Measurements from ENCODE around the gene HYDIN.
"Not testable (repeated sequence)": the region's sequence is repeated elsewhere in the genome, so short reads cannot be mapped to it uniquely, and the experiment has no call there.

HYDIN gene

GRCh38 chr16:71105881-71106280 lies 124.6 kb downstream of the HYDIN start:
- not testable (repeated sequence) for DNase-seq (ENCODE audit: low read depth)

GRCh38 chr16:71083573-71083972 lies 146.9 kb downstream of the HYDIN start:
- DNase-seq (ENCODE audit: low read depth): not testable (repeated sequence)

DNA sequence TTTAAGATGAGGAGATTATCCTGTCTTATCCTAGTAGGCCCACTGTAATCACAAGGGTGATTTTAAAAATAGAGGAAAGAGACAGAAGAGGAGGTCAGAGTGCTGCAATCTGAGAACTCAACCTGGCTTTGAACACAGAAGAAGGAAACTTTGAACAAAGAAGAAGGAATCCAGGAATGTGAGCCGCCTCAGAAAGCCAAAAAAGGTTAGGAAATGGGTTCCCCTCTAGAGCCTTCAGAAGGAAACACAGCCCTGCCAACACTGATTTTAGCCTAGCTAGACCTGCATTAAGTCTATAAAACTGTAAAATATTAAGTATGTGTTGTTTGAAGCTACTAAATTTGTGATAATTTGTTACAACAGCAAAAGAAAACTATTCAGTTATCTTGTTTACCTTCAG lies 149.7 kb downstream of the HYDIN start:
- DNase-seq (ENCODE audit: low read depth): not testable (repeated sequence)

- DNase-seq (ENCODE audit: low read depth): not testable (repeated sequence)
Observed at GRCh38 chr16:71080262-71080661, 150.3 kb downstream of the HYDIN start.

DNA sequence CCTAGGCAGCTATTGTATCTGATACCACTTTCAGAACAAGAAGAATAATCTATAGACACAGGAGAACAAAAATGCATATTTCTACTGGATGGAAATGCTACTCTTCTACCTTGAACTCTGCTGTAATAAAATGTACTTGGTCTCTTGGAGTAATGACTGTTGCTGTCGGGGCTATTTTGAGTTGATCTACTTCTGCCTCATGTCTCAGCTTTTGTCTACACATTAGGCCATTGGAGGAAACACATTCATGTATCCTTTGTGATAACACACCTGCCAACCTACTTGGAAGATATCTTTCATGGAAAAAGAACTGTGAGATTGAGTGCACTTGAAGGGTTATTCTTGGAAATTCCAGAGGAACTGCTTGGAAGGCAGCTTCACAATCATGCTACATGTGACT lies 159.9 kb downstream of the HYDIN start:
- DNase-seq (ENCODE audit: low read depth): not testable (repeated sequence)

DNA sequence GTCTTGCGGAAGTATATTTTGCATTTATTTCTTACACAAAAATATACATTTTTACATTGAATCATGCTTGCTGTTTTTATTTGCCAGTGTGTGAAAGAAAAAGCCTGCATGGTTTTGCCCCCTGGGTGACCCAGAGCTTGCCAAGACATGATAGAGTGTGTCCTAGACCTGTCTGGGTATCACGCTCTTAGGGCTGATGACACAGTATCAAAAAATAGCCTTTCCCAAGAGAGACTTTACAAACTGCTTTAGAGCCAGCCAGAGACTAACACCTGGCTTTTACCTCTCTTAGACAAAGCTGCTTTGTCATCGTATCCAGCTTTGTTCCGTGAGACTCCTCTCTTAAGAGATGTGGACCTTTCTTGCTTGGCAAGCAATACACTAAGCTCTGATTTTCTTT lies 160.7 kb downstream of the HYDIN start:
- DNase-seq (ENCODE audit: low read depth): not testable (repeated sequence)

DNA sequence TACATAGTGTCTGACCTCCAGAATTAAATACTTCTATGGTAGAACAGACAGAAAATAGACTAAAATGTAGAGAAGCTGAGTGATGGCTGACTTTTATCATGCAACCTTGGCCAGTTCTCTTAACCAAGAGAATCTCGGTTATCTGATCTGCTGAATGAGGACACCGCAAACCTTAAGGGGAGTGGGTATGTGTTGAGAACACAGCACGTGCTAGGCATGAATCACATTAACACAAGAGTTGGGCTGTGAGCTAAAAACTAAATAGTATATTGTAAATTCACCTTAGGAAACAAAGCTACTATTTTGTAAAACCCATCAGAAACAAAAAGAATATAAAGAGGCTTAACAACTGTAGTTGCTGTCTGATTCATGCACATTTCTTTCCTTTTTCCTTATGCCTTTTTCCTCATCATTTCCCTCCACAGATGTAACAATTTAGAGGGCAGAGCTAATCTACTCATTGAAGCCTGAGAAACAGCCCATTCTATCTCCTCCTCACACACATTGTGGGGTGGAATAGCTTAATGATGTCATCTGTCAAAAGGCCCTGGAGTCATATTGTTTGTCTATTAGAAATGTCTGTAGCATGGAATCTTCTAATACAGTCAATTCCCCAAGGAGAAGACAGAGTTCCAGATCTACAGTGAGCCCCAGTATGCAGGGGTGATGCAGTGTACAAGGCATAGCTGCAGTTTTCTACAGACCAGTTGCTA lies 176.5 kb downstream of the HYDIN start:
- DNase-seq (ENCODE audit: low read depth): not testable (repeated sequence)

GRCh38 chr16:71050307-71050706 lies 180.2 kb downstream of the HYDIN start:
- not testable (repeated sequence) for DNase-seq (ENCODE audit: low read depth)

DNA sequence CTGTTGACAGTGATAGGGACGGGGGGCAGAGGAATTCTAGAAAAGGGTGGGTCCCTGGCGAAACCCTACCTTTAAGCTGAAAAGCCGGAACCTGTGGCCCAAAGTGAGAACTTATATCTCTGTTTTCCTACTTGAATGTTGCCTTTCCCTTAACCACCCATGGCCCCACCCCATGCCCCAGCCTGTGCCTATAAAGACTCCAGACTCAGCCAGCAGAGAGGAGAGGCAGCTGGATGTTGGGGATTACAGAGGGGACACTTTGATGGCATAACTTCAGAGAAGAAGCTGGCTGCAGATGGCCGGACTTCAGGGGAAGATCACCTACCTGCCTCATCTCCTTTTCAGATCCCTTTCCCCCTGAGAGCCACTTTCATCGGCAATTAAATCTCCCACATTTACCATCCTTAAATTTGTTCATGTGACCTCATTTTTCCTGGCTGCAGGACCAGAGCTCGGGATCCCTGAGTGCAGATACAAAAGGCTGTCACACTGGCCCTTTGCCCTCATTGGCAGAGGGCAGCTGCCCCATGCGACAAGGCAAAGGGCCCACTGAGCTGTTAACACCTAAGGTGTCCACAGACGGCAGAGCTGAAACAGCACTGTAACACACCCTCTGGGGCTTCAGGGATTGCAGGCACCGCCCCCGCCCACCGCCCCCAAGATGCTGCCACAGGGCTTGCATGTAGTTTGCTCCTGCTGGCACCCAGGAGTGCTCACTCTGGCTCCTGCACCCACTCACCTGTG lies 191.0 kb downstream of the HYDIN start:
- DNase-seq (ENCODE audit: low read depth): not testable (repeated sequence)

GRCh38 chr16:71038421-71038820 lies 192.1 kb downstream of the HYDIN start:
- DNase-seq (ENCODE audit: low read depth): not testable (repeated sequence)

- not testable (repeated sequence) for DNase-seq (ENCODE audit: low read depth)
Observed at GRCh38 chr16:71037987-71038386, 192.5 kb downstream of the HYDIN start.

GRCh38 chr16:71028032-71028727 lies 202.3 kb downstream of the HYDIN start:
- not testable (repeated sequence) for DNase-seq (ENCODE audit: low read depth)

GRCh38 chr16:71027511-71027910 lies 203.0 kb downstream of the HYDIN start:
- DNase-seq (ENCODE audit: low read depth): not testable (repeated sequence)

- not testable (repeated sequence) for DNase-seq (ENCODE audit: low read depth)
Observed at GRCh38 chr16:71023851-71024439, 206.6 kb downstream of the HYDIN start.

DNA sequence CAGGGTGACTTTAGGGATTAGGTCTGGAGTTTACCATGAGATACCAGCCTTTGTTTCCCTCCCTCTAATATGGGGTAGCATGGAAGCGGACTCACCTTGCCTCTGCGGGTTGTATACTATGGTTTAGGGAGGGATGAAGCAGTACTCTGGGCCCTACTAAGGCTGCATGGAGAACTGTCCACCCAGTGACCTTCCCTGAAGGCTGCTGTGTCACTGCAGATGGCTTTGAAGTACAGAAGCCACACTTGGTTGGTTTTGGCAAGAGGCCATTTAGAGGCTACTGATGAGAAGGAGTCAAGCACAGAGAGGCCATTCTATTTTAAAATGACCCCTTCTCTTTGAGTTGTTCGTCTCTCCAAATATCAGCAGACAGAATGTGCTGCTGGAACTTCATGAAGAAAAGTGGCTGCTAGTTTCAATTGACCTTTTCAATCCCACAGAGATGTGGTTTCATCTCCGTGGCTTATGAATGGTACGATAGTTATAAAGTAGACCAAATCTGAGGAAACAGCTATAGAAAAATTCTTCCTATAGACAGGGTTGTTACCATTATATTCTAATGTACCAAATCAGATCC lies 208.5 kb downstream of the HYDIN start:
- DNase-seq (ENCODE audit: low read depth): not testable (repeated sequence)

GRCh38 chr16:71019067-71019682 lies 211.3 kb downstream of the HYDIN start:
- not testable (repeated sequence) for DNase-seq (ENCODE audit: low read depth)

GRCh38 chr16:71015419-71015818 lies 215.1 kb downstream of the HYDIN start:
- not testable (repeated sequence) for DNase-seq (ENCODE audit: low read depth)

GRCh38 chr16:71009440-71010223 lies 220.9 kb downstream of the HYDIN start:
- not testable (repeated sequence) for DNase-seq (ENCODE audit: low read depth)

DNA sequence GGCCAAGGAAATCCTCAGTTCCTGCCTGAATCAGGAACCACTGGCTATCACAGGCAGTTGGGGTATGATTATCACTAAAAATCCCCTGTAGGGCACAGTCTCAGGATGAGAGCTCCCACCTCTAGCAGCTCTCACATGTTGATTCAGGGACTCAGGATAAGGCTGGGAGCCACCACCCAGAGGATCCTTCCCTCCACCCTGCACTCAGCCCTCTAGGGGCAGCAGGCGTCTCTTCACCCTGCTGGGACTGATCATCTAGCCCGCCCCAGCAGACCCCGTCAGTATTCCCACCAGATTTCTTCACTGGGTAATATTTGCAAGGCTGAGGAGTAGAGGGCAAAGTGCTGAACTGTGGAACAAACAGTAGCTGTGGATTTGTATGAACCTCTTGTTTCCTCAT lies 224.0 kb downstream of the HYDIN start:
- not testable (repeated sequence) for DNase-seq (ENCODE audit: low read depth)

DNA sequence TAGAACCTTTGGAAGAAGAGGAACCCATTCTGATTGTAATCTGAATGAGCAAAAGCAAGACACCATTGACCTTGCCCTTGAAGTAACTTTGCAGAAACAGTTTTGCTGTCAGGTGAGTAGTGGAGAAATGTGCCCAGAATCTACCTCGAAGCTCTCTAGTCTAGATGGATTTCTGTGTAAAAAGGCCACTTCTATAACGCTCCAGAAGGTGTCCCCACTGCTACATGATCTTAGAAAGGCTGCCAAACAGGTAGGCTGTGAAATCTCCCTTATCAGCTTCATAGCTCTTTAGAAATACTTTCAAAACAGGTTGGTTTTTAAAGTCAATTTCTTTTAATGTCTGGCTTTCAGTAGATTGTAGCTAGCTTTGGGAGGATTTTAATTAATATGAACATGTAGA lies 230.8 kb downstream of the HYDIN start:
- DNase-seq (ENCODE audit: low read depth): not testable (repeated sequence)

DNA sequence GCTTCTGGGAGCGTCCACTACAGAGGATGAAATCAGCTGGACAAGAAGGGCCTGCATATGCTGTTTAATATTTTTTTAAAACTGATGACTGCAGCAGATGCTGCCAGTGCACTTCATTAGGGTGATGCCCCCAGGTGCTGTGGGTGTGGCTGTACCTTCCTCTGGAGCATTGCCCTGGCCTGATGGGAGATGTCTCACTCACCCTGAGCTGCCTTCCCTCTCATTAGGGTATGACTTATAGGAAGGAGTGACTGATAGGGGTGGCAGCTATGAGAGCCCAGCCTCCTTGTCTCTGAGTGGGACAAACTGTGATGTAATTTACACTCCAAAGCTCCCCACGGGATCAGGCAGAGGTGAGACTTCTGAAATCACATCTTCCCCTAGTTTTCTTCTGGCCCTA lies 234.7 kb downstream of the HYDIN start:
- DNase-seq (ENCODE audit: low read depth): not testable (repeated sequence)

All from stimulated activated CD4-positive, alpha-beta T cell treated with anti-CD3 and anti-CD28 coated beads, Interleukin-2, amount 100 ng/mL, for 4 hours (primary cell).